DND-41 (cell line): ENCODE measurements around the gene TOX2.

Source experiments
- ATAC-seq: fragments of 200-7000 bp; cut with Tn5 transposase; 3 replicates; pipeline ENCODE4 v1.9.1; 2021; ENCODE audit warnings: low read depth; ENCODE audit not compliant: insufficient read depth
- DNase-seq: peaks from one replicate; pipeline ENCODE4 v3.0.0-alpha.2; 2020
- H2AFZ ChIP-seq: 2 replicates; pipeline ENCODE4 v1.6.0; 2012; ENCODE audit warnings: low read depth, low read length
- H3K27ac ChIP-seq: 2 replicates; pipeline ENCODE4 v1.5.1; 2012; ENCODE audit warnings: low read length, inconsistent platforms
- H3K27me3 ChIP-seq: fragments of 200-600 bp; sonication (generic); 2 replicates; pipeline ENCODE4 v1.6.0; 2012; ENCODE audit warnings: low read length, mild to moderate bottlenecking, inconsistent platforms; ENCODE audit not compliant: insufficient read depth, poor library complexity
- H3K36me3 ChIP-seq: 2 replicates; pipeline ENCODE4 v1.5.1; 2012; ENCODE audit warnings: low read length, inconsistent platforms; ENCODE audit not compliant: insufficient read depth
- H3K4me1 ChIP-seq: 2 replicates; pipeline ENCODE4 v1.5.1; 2012; ENCODE audit warnings: mild to moderate bottlenecking, low read length; ENCODE audit not compliant: insufficient read depth
- H3K4me2 ChIP-seq: 2 replicates; pipeline ENCODE4 v1.6.0; 2012; ENCODE audit warnings: mild to moderate bottlenecking, moderate library complexity, low read length, inconsistent platforms; ENCODE audit not compliant: insufficient read depth
- H3K4me3 ChIP-seq, 2 experiments: fragments of 200-600 bp in 1 of 2; shearing (Covaris generic) in 1 of 2; 2 replicates each; pipeline ENCODE4 v1.5.1; 2012 to 2016; ENCODE audit warnings: inconsistent platforms in 2 of 2, low read length in 2 of 2, mild to moderate bottlenecking in 2 of 2, low read depth in 1 of 2, moderate library complexity in 1 of 2
- H3K79me2 ChIP-seq: 2 replicates; pipeline ENCODE4 v1.6.0; 2012; ENCODE audit warnings: low read length, inconsistent platforms; ENCODE audit not compliant: insufficient read depth
- H3K9ac ChIP-seq: 2 replicates; pipeline ENCODE4 v1.6.0; 2012; ENCODE audit warnings: low read depth, mild to moderate bottlenecking, inconsistent platforms, low read length, moderate library complexity
- H3K9me3 ChIP-seq: 2 replicates; pipeline ENCODE4 v1.5.1; 2012; ENCODE audit warnings: low read length, moderate library complexity, mild to moderate bottlenecking, inconsistent platforms; ENCODE audit not compliant: insufficient read depth, severe bottlenecking
- H4K20me1 ChIP-seq: 2 replicates; pipeline ENCODE4 v1.6.0; 2012; ENCODE audit warnings: low read length; ENCODE audit not compliant: insufficient read depth
- CTCF ChIP-seq: IDR thresholded peaks from 2 replicates; pipeline ENCODE4 v1.5.1; 2012; ENCODE audit warnings: borderline replicate concordance, low read length, moderate library complexity, mild to moderate bottlenecking; ENCODE audit not compliant: poor library complexity, severe bottlenecking; ENCODE audit errors: extremely low read depth
- EZH2 ChIP-seq: IDR thresholded peaks from 3 replicates; pipeline ENCODE4 v1.6.1; 2012; ENCODE audit warnings: borderline replicate concordance, low read depth, mild to moderate bottlenecking, moderate library complexity, low read length, inconsistent platforms; ENCODE audit not compliant: severe bottlenecking

TOX2 gene

GRCh38 chr20:43916881-43917371 lies 2.3 kb downstream of the TOX2 start:
- ATAC-seq (no peak), DNase-seq (no peak)
- H3K4me3 ChIP-seq, result no peak overlapping the region
- no peaks in the 10 kb centered on the region for H4K20me1 ChIP-seq
- no peak overlapping the region for H2AFZ ChIP-seq
- no peaks in the 10 kb centered on the region for H3K27me3 ChIP-seq
- H3K9me3 ChIP-seq, result no peaks in the 10 kb centered on the region
- no peak overlapping the region for H3K9ac ChIP-seq
- H3K36me3 ChIP-seq, result no peaks in the 10 kb centered on the region
- no peak overlapping the region for H3K27ac ChIP-seq
- H3K4me1 ChIP-seq, result no peaks in the 10 kb centered on the region
- no peaks in the 10 kb centered on the region for H3K79me2 ChIP-seq
- TF ChIP-seq CTCF (no peak), EZH2 (no peak)
- no peak overlapping the region for H3K4me2 ChIP-seq

- Histone ChIP-seq H3K79me2 (no peaks in the 10 kb centered on the region), H4K20me1 (no peaks in the 10 kb centered on the region), H3K27me3 (no peaks in the 10 kb centered on the region), H3K4me2 (no peak overlapping the region), H3K9me3 (no peaks in the 10 kb centered on the region), H3K4me1 (no peaks in the 10 kb centered on the region), H3K4me3 (no peak overlapping the region), H2AFZ (no peak overlapping the region), H3K27ac (no peak overlapping the region), H3K36me3 (no peaks in the 10 kb centered on the region), H3K9ac (no peak overlapping the region)
- no peak for ATAC-seq
- DNase-seq, result no peak
- TF ChIP-seq CTCF, result no peak
- no peak for TF ChIP-seq EZH2
Observed at GRCh38 chr20:43917380-43917779, 2.7 kb downstream of the TOX2 start.

- Histone ChIP-seq H2AFZ (no peak overlapping the region), H4K20me1 (0 out of 2 replicates have a peak, but pooled peaks cover 5% of the 10 kb centered on the region), H3K4me3 (no peak overlapping the region), H3K27me3 (peaks cover 16% of the 10 kb centered on the region), H3K27ac (no peak overlapping the region), H3K36me3 (no peaks in the 10 kb centered on the region), H3K4me2 (no peak overlapping the region), H3K9ac (no peak overlapping the region), H3K4me1 (no peaks in the 10 kb centered on the region), H3K9me3 (no peaks in the 10 kb centered on the region), H3K79me2 (no peaks in the 10 kb centered on the region)
- ATAC-seq (no peak), DNase-seq (no peak)
- TF ChIP-seq EZH2 (no peak), CTCF (no peak)
Observed at GRCh38 chr20:43919686-43920403, 5.2 kb downstream of the TOX2 start.

GRCh38 chr20:43920797-43921196 lies 6.1 kb downstream of the TOX2 start:
- Histone ChIP-seq H4K20me1 (0 out of 2 replicates have a peak, but pooled peaks cover 5% of the 10 kb centered on the region), H3K27ac (no peak overlapping the region), H3K27me3 (peaks cover 16% of the 10 kb centered on the region), H3K79me2 (no peaks in the 10 kb centered on the region), H3K36me3 (no peaks in the 10 kb centered on the region), H3K4me2 (no peak overlapping the region), H3K9me3 (no peaks in the 10 kb centered on the region), H3K9ac (no peak overlapping the region), H3K4me1 (no peaks in the 10 kb centered on the region), H3K4me3 (no peak overlapping the region), H2AFZ (no peak overlapping the region)
- TF ChIP-seq EZH2 (no peak), CTCF (no peak)
- no peak for DNase-seq
- no peak for ATAC-seq
